ENCODE measurements around the gene ZNF593OS. TPM values are rescaled to one million over a fixed set of nuclear protein-coding genes. Genes with fewer than 3 reads are reported as not detected.

ZNF593OS gene
- total and polyA plus RNA-seq, 2 donors (not counting 3 experiments of a cell fraction or from before 2014, with no cell fraction given) = not detected

DNA sequence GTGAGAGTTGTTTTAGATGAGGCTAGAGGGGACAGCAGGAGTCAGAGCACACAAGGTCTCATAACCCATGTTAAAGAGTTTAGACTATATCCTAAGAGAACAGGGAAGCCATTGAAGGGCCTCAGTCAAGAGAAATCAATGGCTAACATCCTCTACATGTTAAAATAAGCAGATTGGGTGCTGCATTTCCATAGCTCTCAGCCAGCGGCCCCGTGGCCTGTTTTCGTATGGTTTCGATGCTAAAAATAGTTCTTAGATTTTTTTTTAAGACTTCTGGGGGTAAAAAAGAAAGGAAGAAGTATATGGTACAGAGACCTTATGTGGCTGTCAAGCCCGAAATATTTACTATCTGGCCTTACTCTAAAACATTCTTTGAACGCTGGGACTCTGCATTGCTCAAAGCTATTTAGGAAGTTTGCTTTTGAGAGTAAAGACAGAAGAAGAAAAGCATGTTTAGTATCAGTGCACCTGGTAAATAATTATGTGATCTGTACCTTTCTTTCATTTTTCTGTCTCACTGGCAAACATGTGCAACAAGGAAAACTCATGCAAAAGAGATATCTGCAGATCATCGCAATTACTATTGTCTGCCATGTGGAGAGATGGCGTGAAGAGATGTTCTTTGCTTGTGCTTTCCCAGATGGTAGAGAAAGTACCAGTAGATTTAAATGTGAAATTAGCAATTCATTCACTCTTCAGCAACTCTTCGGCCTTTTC, 51.6 kb downstream of the ZNF593OS start:
- H4K20me1 ChIP-seq (replicated peaks; ENCODE audit: control insufficient read depth, extremely low read depth, insufficient read depth, low read length) = no peaks in the 10 kb centered on the region
- DNase-seq (ENCODE audit: low read depth, low spot score) (no peak), FAIRE-seq (no peak)
- peaks cover 8% of the 10 kb centered on the region for H3K4me1 ChIP-seq (ENCODE audit: control insufficient read depth, extremely low read depth, insufficient read depth, low read length)
- CTCF ChIA-PET = interaction anchor here (1.8 to 6.2 kb wide), 2 partner anchors 15 to 25 kb away, joined by 5 to 47 read pairs; no protein-coding TSS in a partner anchor
- no peaks in the 10 kb centered on the region for H3K27me3 ChIP-seq (ENCODE audit: control insufficient read depth in 2 of 2, insufficient read depth in 2 of 2, low read length in 2 of 2)
- intact Hi-C loops (cut with micrococcal nuclease) (no loop called here), dilution Hi-C loops (cut with MboI; ENCODE audit: extremely low pct_ligation_motif_present, low sequenced_read_pairs) (no loop called here)
- H3K4me3 ChIP-seq (replicated peaks in 1 of 3; ENCODE audit: insufficient read depth in 1 of 3, low read depth in 1 of 3, low read length in 3 of 3) = no peak overlapping the region
- no peak overlapping the region for H2AFZ ChIP-seq (ENCODE audit: low read depth, low read length)
- no peak overlapping the region for H3K27ac ChIP-seq (ENCODE audit: insufficient read depth, low read depth, low read length)
- no peak overlapping the region for H3K9ac ChIP-seq (replicated peaks; ENCODE audit: extremely low read depth, insufficient read depth, low read length)
- POLR2A ChIA-PET = no interaction called here
- peaks cover 2% of the 10 kb centered on the region for H3K9me1 ChIP-seq (replicated peaks; ENCODE audit: control insufficient read depth, extremely low read depth, insufficient read depth, low read length)
- no peak overlapping the region for H3K4me2 ChIP-seq (ENCODE audit: insufficient read depth, low read length)
- no peaks in the 10 kb centered on the region for H3K9me3 ChIP-seq (replicated peaks; ENCODE audit: control insufficient read depth, insufficient read depth, low read length)
- peaks cover 0 to 2% of the 10 kb centered on the region in 2 experiments for H3K36me3 ChIP-seq (ENCODE audit: control insufficient read depth in 2 of 2, extremely low read depth in 1 of 2, insufficient read depth in 2 of 2, low read length in 2 of 2)
- BruUV-seq (replicated peaks) = no TSS peak
- TF ChIP-seq MYC (IDR thresholded peaks at IDR 0.05; ENCODE audit: low read depth, low read length) (no peak), POLR2A (IDR thresholded peaks at IDR 0.05; ENCODE audit: low read depth, low read length) (no peak), JUN (IDR thresholded peaks at IDR 0.05; ENCODE audit: borderline replicate concordance, insufficient read depth, insufficient read length, low read depth) (no peak), EZH2 (IDR thresholded peaks at IDR 0.05; ENCODE audit: borderline replicate concordance, low read depth, low read length, severe bottlenecking) (no peak)
- TF ChIP-seq, protein P1, sequence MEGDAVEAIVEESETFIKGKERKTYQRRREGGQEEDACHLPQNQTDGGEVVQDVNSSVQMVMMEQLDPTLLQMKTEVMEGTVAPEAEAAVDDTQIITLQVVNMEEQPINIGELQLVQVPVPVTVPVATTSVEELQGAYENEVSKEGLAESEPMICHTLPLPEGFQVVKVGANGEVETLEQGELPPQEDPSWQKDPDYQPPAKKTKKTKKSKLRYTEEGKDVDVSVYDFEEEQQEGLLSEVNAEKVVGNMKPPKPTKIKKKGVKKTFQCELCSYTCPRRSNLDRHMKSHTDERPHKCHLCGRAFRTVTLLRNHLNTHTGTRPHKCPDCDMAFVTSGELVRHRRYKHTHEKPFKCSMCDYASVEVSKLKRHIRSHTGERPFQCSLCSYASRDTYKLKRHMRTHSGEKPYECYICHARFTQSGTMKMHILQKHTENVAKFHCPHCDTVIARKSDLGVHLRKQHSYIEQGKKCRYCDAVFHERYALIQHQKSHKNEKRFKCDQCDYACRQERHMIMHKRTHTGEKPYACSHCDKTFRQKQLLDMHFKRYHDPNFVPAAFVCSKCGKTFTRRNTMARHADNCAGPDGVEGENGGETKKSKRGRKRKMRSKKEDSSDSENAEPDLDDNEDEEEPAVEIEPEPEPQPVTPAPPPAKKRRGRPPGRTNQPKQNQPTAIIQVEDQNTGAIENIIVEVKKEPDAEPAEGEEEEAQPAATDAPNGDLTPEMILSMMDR (IDR thresholded peaks at IDR 0.05; ENCODE audit: extremely low read depth in 1 of 2, insufficient read depth in 1 of 2, low read depth in 1 of 2, low read length in 2 of 2) = no peak
- no peaks in the 10 kb centered on the region for H3K79me2 ChIP-seq (ENCODE audit: control insufficient read depth, insufficient read depth, low read length)

Other genes starting within 250 kb of the ZNF593OS start
- gene PAFAH2, start 173.8 kb downstream of the ZNF593OS start, total RNA-seq = 5.0 and 6.9 TPM in 2 replicates
- 5.0 and 6.0 TPM in 2 replicates for gene PAFAH2, start 173.8 kb downstream of the ZNF593OS start, polyA plus RNA-seq
- gene EXTL1, start 150.1 kb downstream of the ZNF593OS start, total RNA-seq = not detected in 2 replicates
- gene EXTL1, start 150.1 kb downstream of the ZNF593OS start, polyA plus RNA-seq = not detected in 2 replicates
- not detected in 2 replicates for gene SLC30A2, start 125.7 kb downstream of the ZNF593OS start, total RNA-seq
- not detected in 2 replicates for gene SLC30A2, start 125.7 kb downstream of the ZNF593OS start, polyA plus RNA-seq
- not detected in 2 replicates for gene TRIM63, start 104.2 kb downstream of the ZNF593OS start, total RNA-seq
- not detected in 2 replicates for gene TRIM63, start 104.2 kb downstream of the ZNF593OS start, polyA plus RNA-seq
- 5.6 and 8.0 TPM in 2 replicates for gene PDIK1L, start 60.0 kb downstream of the ZNF593OS start, total RNA-seq
- gene PDIK1L, start 60.0 kb downstream of the ZNF593OS start, polyA plus RNA-seq = 1.2 and 1.6 TPM in 2 replicates
- gene FAM110D, start 12.8 kb downstream of the ZNF593OS start, total RNA-seq = 4.4 and 5.1 TPM in 2 replicates
- 2.6 and 3.8 TPM in 2 replicates for gene FAM110D, start 12.8 kb downstream of the ZNF593OS start, polyA plus RNA-seq
- not detected in 2 replicates for gene C1orf232, start 2.9 kb downstream of the ZNF593OS start, total RNA-seq
- not detected in 2 replicates for gene C1orf232, start 2.9 kb downstream of the ZNF593OS start, polyA plus RNA-seq
- gene ZNF593, start 1.9 kb downstream of the ZNF593OS start, total RNA-seq = 30.5 and 41.0 TPM in 2 replicates
- 71.0 and 108 TPM in 2 replicates for gene ZNF593, start 1.9 kb downstream of the ZNF593OS start, polyA plus RNA-seq
- not detected in 2 replicates for gene CNKSR1, start 5.7 kb upstream of the ZNF593OS start, total RNA-seq
- gene CNKSR1, start 5.7 kb upstream of the ZNF593OS start, polyA plus RNA-seq = 0.19 and 0.22 TPM in 2 replicates
- gene CATSPER4, start 18.8 kb upstream of the ZNF593OS start, total RNA-seq = not detected in 2 replicates
- gene CATSPER4, start 18.8 kb upstream of the ZNF593OS start, polyA plus RNA-seq = not detected in 2 replicates
- gene CEP85, start 62.4 kb upstream of the ZNF593OS start, total RNA-seq = 16.2 and 17.8 TPM in 2 replicates
- gene CEP85, start 62.4 kb upstream of the ZNF593OS start, polyA plus RNA-seq = 15.2 and 16.1 TPM in 2 replicates
- 337 and 344 TPM in 2 replicates for gene SH3BGRL3, start 108.3 kb upstream of the ZNF593OS start, total RNA-seq
- 233 and 305 TPM in 2 replicates for gene SH3BGRL3, start 108.3 kb upstream of the ZNF593OS start, polyA plus RNA-seq
- 11.9 and 15.6 TPM in 2 replicates for gene UBXN11, start 134.8 kb upstream of the ZNF593OS start, total RNA-seq
- gene UBXN11, start 134.8 kb upstream of the ZNF593OS start, polyA plus RNA-seq = 14.6 and 14.8 TPM in 2 replicates
- not detected in 2 replicates for gene CD52, start 146.1 kb upstream of the ZNF593OS start, total RNA-seq
- gene CD52, start 146.1 kb upstream of the ZNF593OS start, polyA plus RNA-seq = not detected in 2 replicates
- not detected in 2 replicates for gene CRYBG2, start 182.3 kb upstream of the ZNF593OS start, total RNA-seq
- gene CRYBG2, start 182.3 kb upstream of the ZNF593OS start, polyA plus RNA-seq = not detected in 2 replicates
- not detected in 2 replicates for gene ZNF683, start 200.9 kb upstream of the ZNF593OS start, total RNA-seq
- gene ZNF683, start 200.9 kb upstream of the ZNF593OS start, polyA plus RNA-seq = not detected in 2 replicates
- not detected in 2 replicates for gene LIN28A, start 239.0 kb upstream of the ZNF593OS start, total RNA-seq
- gene LIN28A, start 239.0 kb upstream of the ZNF593OS start, polyA plus RNA-seq = 0.10 and 0.11 TPM in 2 replicates

Measured in endothelial cell of umbilical vein (primary cell).